DOHH2 (cell line): ENCODE measurements around the gene CALN1.

Experiments
- H3F3A ChIP-seq: fragments of 200-600 bp; sonication (generic), shearing (Covaris generic); 2 replicates; pipeline ENCODE4 v1.6.0; 2016; ENCODE audit warnings: antibody characterized with exemption, mild to moderate bottlenecking; ENCODE audit not compliant: control insufficient read depth, insufficient read depth
- H3K27ac ChIP-seq: fragments of 200-600 bp; sonication (generic); 2 replicates; pipeline ENCODE4 v1.5.1; 2014; ENCODE audit warnings: low read depth, mild to moderate bottlenecking, low read length, moderate library complexity
- H3K27me3 ChIP-seq: fragments of 200-600 bp; sonication (generic); 2 replicates; pipeline ENCODE4 v1.6.1; 2014; ENCODE audit warnings: mild to moderate bottlenecking, low read length, mixed read lengths; ENCODE audit not compliant: control insufficient read depth
- H3K36me3 ChIP-seq: fragments of 200-600 bp; sonication (generic); 2 replicates; pipeline ENCODE4 v1.6.1; 2014; ENCODE audit warnings: mild to moderate bottlenecking, low read length, moderate library complexity, mixed read lengths; ENCODE audit not compliant: control insufficient read depth
- H3K4me1 ChIP-seq: fragments of 200-600 bp; sonication (generic); 2 replicates; pipeline ENCODE4 v1.6.1; 2014; ENCODE audit warnings: mild to moderate bottlenecking, low read length, mixed read lengths; ENCODE audit not compliant: control insufficient read depth
- H3K4me2 ChIP-seq: fragments of 200-600 bp; sonication (generic); 2 replicates; pipeline ENCODE4 v1.6.0; 2014; ENCODE audit warnings: mild to moderate bottlenecking, low read length, moderate library complexity
- H3K4me3 ChIP-seq: fragments of 200-600 bp; sonication (generic); 2 replicates; pipeline ENCODE4 v1.5.1; 2014; ENCODE audit warnings: mild to moderate bottlenecking, low read length, mixed read lengths
- H3K79me2 ChIP-seq: fragments of 200-600 bp; sonication (generic); 2 replicates; pipeline ENCODE4 v1.6.1; 2014; ENCODE audit warnings: mild to moderate bottlenecking, low read length, mixed read lengths; ENCODE audit not compliant: control insufficient read depth
- H3K9me2 ChIP-seq: fragments of 200-600 bp; sonication (generic); replicated peaks from 2 replicates; pipeline ENCODE4 v1.6.1; 2014; ENCODE audit warnings: mild to moderate bottlenecking, low read length, mixed read lengths; ENCODE audit not compliant: control insufficient read depth
- H3K9me3 ChIP-seq: fragments of 200-600 bp; sonication (generic); 2 replicates; pipeline ENCODE4 v1.6.1; 2014; ENCODE audit warnings: antibody characterized with exemption, low read length, mixed read lengths; ENCODE audit not compliant: control insufficient read depth, insufficient read depth
- H4K20me1 ChIP-seq: fragments of 200-600 bp; sonication (generic); 2 replicates; pipeline ENCODE4 v1.6.0; 2014; ENCODE audit warnings: low read depth, mild to moderate bottlenecking, antibody characterized with exemption, low read length, moderate library complexity; ENCODE audit not compliant: control insufficient read depth, insufficient read depth
- EZH2phosphoT487 ChIP-seq: fragments of 200-600 bp; sonication (generic); IDR thresholded peaks from 2 replicates; pipeline ENCODE4 v1.6.1; 2017; ENCODE audit warnings: borderline replicate concordance, mild to moderate bottlenecking, antibody characterized with exemption, low read length, moderate library complexity, mixed read lengths
- TF ChIP-seq, protein P1 (sequence below): fragments of 200-600 bp; sonication (generic); IDR thresholded peaks from one replicate; pipeline ENCODE4 v1.5.1; 2014; ENCODE audit warnings: antibody characterized with exemption, mild to moderate bottlenecking, low read depth, low read length; ENCODE audit not compliant: poor library complexity, severe bottlenecking

CALN1 gene

DNA sequence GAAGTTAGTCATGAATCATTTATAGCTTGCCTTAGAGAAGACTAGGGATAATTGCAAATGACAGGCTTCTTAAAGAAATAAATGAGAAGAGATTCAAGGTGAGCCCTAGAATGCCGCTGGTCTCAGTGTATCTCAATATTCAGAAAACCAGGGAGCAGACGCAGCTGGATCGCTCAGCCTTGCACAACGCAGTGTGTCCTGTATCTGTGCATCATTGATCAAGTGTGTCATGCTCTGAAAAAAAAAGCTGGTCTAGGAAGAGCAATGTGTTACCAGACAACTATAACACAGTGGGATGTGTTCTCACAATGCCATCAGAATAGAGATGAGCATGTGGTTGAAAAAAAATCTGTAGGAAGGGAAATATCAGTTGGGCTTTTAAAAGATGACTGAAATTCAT is 230.1 kb downstream of the CALN1 start:
- Histone ChIP-seq H3K27me3 (no peaks in the 10 kb centered on the region), H4K20me1 (no peaks in the 10 kb centered on the region), H3K9me2 (no peaks in the 10 kb centered on the region), H3K4me3 (no peak overlapping the region), H3K79me2 (no peaks in the 10 kb centered on the region), H3K4me1 (no peaks in the 10 kb centered on the region), H3K9me3 (no peaks in the 10 kb centered on the region), H3F3A (no peaks in the 10 kb centered on the region), H3K36me3 (no peaks in the 10 kb centered on the region), H3K27ac (no peak overlapping the region), H3K4me2 (no peak overlapping the region)
- TF ChIP-seq, protein P1, sequence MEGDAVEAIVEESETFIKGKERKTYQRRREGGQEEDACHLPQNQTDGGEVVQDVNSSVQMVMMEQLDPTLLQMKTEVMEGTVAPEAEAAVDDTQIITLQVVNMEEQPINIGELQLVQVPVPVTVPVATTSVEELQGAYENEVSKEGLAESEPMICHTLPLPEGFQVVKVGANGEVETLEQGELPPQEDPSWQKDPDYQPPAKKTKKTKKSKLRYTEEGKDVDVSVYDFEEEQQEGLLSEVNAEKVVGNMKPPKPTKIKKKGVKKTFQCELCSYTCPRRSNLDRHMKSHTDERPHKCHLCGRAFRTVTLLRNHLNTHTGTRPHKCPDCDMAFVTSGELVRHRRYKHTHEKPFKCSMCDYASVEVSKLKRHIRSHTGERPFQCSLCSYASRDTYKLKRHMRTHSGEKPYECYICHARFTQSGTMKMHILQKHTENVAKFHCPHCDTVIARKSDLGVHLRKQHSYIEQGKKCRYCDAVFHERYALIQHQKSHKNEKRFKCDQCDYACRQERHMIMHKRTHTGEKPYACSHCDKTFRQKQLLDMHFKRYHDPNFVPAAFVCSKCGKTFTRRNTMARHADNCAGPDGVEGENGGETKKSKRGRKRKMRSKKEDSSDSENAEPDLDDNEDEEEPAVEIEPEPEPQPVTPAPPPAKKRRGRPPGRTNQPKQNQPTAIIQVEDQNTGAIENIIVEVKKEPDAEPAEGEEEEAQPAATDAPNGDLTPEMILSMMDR = no peak
- TF ChIP-seq EZH2phosphoT487 = no peak

DNA sequence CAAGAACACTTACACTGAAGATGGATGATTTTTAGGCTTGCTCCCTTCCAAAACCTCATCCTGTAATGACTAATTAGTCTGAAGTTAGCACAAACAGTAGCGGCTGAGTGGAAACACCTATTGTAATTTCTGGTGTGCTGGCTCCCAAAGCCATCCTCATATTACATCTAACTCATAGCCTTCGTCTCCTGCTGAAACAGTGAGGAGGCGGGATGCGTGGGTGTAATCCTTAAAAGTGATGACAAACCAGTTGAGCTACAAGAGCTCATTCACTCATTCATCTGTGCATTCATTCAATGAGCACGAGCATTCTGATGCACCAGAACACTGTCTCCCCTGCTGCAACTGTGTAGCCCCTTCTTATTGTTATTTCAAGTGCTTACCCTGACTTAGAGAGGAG is 235.3 kb downstream of the CALN1 start:
- Histone ChIP-seq H3K27ac (no peak overlapping the region), H3K4me2 (no peak overlapping the region), H3F3A (no peaks in the 10 kb centered on the region), H3K4me1 (no peaks in the 10 kb centered on the region), H3K4me3 (no peak overlapping the region), H3K79me2 (no peaks in the 10 kb centered on the region), H3K9me2 (no peaks in the 10 kb centered on the region), H3K36me3 (no peaks in the 10 kb centered on the region), H3K27me3 (no peaks in the 10 kb centered on the region), H3K9me3 (peaks cover 2% of the 10 kb centered on the region; the same call in 1 of the 2 replicates), H4K20me1 (no peaks in the 10 kb centered on the region)
- TF ChIP-seq EZH2phosphoT487 = no peak
- TF ChIP-seq, protein P1 = no peak

DNA sequence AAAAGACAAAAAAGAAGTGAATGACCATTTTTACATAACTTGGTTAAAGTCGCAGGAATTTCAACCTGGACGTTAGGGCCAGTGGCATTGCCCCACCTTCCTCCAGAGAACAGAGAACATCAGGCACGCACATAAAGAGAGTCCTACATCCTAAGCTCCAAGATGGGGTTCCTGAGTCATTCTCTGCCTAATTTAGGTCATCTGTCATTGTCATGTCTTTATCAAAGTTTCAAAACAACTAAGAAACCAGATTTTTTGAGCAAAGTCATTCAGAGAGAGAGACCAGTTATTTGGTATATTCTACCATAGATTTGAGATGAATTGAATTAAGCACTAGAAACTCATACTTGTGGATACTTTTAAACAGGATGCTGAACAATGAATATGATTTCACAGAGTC is 241.7 kb downstream of the CALN1 start:
- Histone ChIP-seq H3F3A (no peaks in the 10 kb centered on the region), H3K27ac (no peak overlapping the region), H3K9me2 (no peaks in the 10 kb centered on the region), H3K9me3 (peaks cover 2% of the 10 kb centered on the region; the same call in 1 of the 2 replicates), H3K4me2 (no peak overlapping the region), H3K4me1 (no peaks in the 10 kb centered on the region), H3K4me3 (no peak overlapping the region), H3K79me2 (no peaks in the 10 kb centered on the region), H3K36me3 (no peaks in the 10 kb centered on the region), H3K27me3 (no peaks in the 10 kb centered on the region), H4K20me1 (no peaks in the 10 kb centered on the region)
- TF ChIP-seq EZH2phosphoT487 = no peak
- TF ChIP-seq, protein P1 = no peak

DNA sequence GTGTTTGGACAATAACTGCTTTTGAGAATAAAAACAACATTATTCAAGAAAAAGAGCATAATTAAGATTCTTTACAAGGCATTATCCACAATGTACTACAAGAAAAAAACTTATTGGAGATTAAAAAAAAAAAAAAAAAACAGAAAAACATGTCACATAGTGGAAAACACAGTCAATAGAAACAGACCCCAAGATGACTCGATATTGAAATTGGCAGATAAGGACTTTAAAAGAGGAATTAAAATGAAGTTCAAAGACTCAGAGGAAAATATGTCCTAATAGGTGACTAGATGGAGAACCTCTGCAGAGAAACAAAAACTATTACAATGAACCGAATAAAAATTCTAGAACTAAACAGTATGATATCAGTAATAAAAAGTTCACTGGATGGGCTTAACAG is 248.9 kb downstream of the CALN1 start:
- no peaks in the 10 kb centered on the region for H3F3A ChIP-seq
- H3K4me2 ChIP-seq = no peak overlapping the region

More for the DNA sequence above, 248.9 kb downstream of the CALN1 start:
- Histone ChIP-seq H3K9me3 (no peaks in the 10 kb centered on the region), H3K4me3 (no peak overlapping the region), H3K9me2 (no peaks in the 10 kb centered on the region), H3K27ac (no peak overlapping the region), H3K79me2 (no peaks in the 10 kb centered on the region), H3K36me3 (no peaks in the 10 kb centered on the region), H3K4me1 (no peaks in the 10 kb centered on the region), H3K27me3 (no peaks in the 10 kb centered on the region), H4K20me1 (no peaks in the 10 kb centered on the region)
- TF ChIP-seq EZH2phosphoT487 = no peak
- TF ChIP-seq, protein P1 = no peak
